GM10248 (cell line): ENCODE data around the gene RPL3.

Experiments used
- CTCF ChIA-PET: fragments of 300-600 bp; sonication (Branson Sonifier 250); formaldehyde crosslinking; extraction: SDS; loops from one replicate; lab custom pipeline; 2021; ENCODE audit warnings: antibody characterized with exemption; lab: Yijun Ruan, JAX
- POLR2A ChIA-PET: fragments of 350-650 bp; sonication (Branson Sonifier 250); formaldehyde crosslinking; extraction: SDS; loops from one replicate; lab custom pipeline; 2020; ENCODE audit warnings: antibody characterized with exemption; lab: Yijun Ruan, JAX
- DNase-seq: peaks from one replicate; pipeline ENCODE4 v3.0.0; 2012; ENCODE audit errors: extremely low spot score
- CTCF ChIP-seq: IDR thresholded peaks from 2 replicates; pipeline ENCODE4 v1.5.1; 2012; ENCODE audit warnings: mild to moderate bottlenecking, low read depth; ENCODE audit errors: extremely low read depth, missing control alignments, control extremely low read depth

RPL3 gene

GRCh38 chr22:39296981-39297489 is 22.4 kb downstream of the RPL3 start:
- CTCF ChIA-PET, result interaction anchor here (1.3 to 11.6 kb wide), 3 partner anchors 10 to 126 kb away, joined by 3 to 131 read pairs (median 10); no protein-coding TSS in a partner anchor
- no peak for DNase-seq
- TF ChIP-seq CTCF, result no peak
- POLR2A ChIA-PET, result interaction anchor here (1.0 to 1.2 kb wide), 3 partner anchors 13 to 23 kb away, joined by 3 to 5 read pairs (median 4); no protein-coding TSS in a partner anchor

GRCh38 chr22:39296535-39296934 is 22.9 kb downstream of the RPL3 start:
- DNase-seq, result no peak
- ChIA-PET POLR2A (interaction anchor here (1.0 kb wide), 1 partner anchor 24 kb away, joined by 4 read pairs; no protein-coding TSS in a partner anchor), CTCF (interaction anchor here (1.3 to 11.6 kb wide), 3 partner anchors 10 to 126 kb away, joined by 3 to 131 read pairs (median 10); no protein-coding TSS in a partner anchor)
- no peak for TF ChIP-seq CTCF

GRCh38 chr22:39294571-39295468 is 24.6 kb downstream of the RPL3 start:
- POLR2A ChIA-PET, result no interaction called here
- TF ChIP-seq CTCF, result no peak
- no peak for DNase-seq
- CTCF ChIA-PET, result interaction anchor here (1.2 to 2.8 kb wide), 3 partner anchors 11 to 15 kb away, joined by 3 to 10 read pairs (median 3); no protein-coding TSS in a partner anchor

- CTCF ChIA-PET, result interaction anchor here (1.2 to 1.5 kb wide), 2 partner anchors 12 to 14 kb away, joined by 3 read pairs; no protein-coding TSS in a partner anchor
- POLR2A ChIA-PET, result no interaction called here
- no peak for DNase-seq
- TF ChIP-seq CTCF, result no peak
Observed at GRCh38 chr22:39293766-39294368, 25.6 kb downstream of the RPL3 start.

- TF ChIP-seq CTCF, result no peak
- POLR2A ChIA-PET, result no interaction called here
- CTCF ChIA-PET, result no interaction called here
- no peak for DNase-seq
Observed at GRCh38 chr22:39292561-39293074, 26.8 kb downstream of the RPL3 start.

- no peak for DNase-seq
- TF ChIP-seq CTCF, result no peak
- POLR2A ChIA-PET, result no interaction called here
Observed at GRCh38 chr22:39292031-39292462, 27.4 kb downstream of the RPL3 start.

More at GRCh38 chr22:39292031-39292462, 27.4 kb downstream of the RPL3 start:
- CTCF ChIA-PET, result no interaction called here
